ENCODE measurements around the gene ATIC.

The ATIC gene

GRCh38 chr2:215378045-215378444 is 66.2 kb downstream of the ATIC start:
- no peak for DNase-seq

- no peak for DNase-seq
These were observed 67.2 kb downstream of the ATIC start for GRCh38 chr2:215379039-215379438.

GRCh38 chr2:215379948-215380347 is 68.1 kb downstream of the ATIC start:
- DNase-seq, result no peak

- DNase-seq, result no peak
These were observed 68.8 kb downstream of the ATIC start for GRCh38 chr2:215380699-215381098.

GRCh38 chr2:215382011-215382410 is 70.2 kb downstream of the ATIC start:
- DNase-seq, result no peak

- no peak for DNase-seq
These were observed 70.6 kb downstream of the ATIC start for GRCh38 chr2:215382480-215382879.

- no peak for DNase-seq
These were observed 71.9 kb downstream of the ATIC start for GRCh38 chr2:215383652-215384279.

GRCh38 chr2:215384710-215385109 is 72.9 kb downstream of the ATIC start:
- no peak for DNase-seq

- no peak for DNase-seq
These were observed 74.7 kb downstream of the ATIC start for GRCh38 chr2:215386566-215386965.

- DNase-seq, result no peak
These were observed 76.3 kb downstream of the ATIC start for GRCh38 chr2:215388002-215388728.

- no peak for DNase-seq
These were observed 78.7 kb downstream of the ATIC start for GRCh38 chr2:215390550-215390913.

GRCh38 chr2:215391531-215391930 is 79.7 kb downstream of the ATIC start:
- peak; percentile 72 for DNase-seq

GRCh38 chr2:215392164-215392563 is 80.3 kb downstream of the ATIC start:
- DNase-seq, result no peak

- no peak for DNase-seq
These were observed 80.9 kb downstream of the ATIC start for GRCh38 chr2:215392687-215393270.

GRCh38 chr2:215394102-215394805 is 82.4 kb downstream of the ATIC start:
- no peak for DNase-seq

GRCh38 chr2:215395687-215396460 is 84.0 kb downstream of the ATIC start:
- no peak for DNase-seq

- no peak for DNase-seq
These were observed 84.9 kb downstream of the ATIC start for GRCh38 chr2:215396595-215397313.

- no peak for DNase-seq
These were observed 85.9 kb downstream of the ATIC start for GRCh38 chr2:215397632-215398341.

- no peak for DNase-seq
These were observed 87.3 kb downstream of the ATIC start for GRCh38 chr2:215399067-215399716.

Measured in islet precursor cell (in vitro differentiated cells).